GM08714 (cell line): ENCODE results near the gene DOCK1.
"Not testable (repeated sequence)": the region's sequence is repeated elsewhere in the genome, so short reads cannot be mapped to it uniquely, and the experiment has no call there.

Experiments
- H3K4me3 ChIP-seq: fragments of 200-500 bp; sonication (Bioruptor generic); 2 replicates; pipeline ENCODE4 v1.5.1; 2014; ENCODE audit warnings: mild to moderate bottlenecking, low read length, inconsistent platforms
- ZNF274 ChIP-seq: IDR thresholded peaks from 2 replicates; pipeline ENCODE4 v1.6.1; 2012; ENCODE audit warnings: mild to moderate bottlenecking, low read depth, low read length

DOCK1 gene

DNA sequence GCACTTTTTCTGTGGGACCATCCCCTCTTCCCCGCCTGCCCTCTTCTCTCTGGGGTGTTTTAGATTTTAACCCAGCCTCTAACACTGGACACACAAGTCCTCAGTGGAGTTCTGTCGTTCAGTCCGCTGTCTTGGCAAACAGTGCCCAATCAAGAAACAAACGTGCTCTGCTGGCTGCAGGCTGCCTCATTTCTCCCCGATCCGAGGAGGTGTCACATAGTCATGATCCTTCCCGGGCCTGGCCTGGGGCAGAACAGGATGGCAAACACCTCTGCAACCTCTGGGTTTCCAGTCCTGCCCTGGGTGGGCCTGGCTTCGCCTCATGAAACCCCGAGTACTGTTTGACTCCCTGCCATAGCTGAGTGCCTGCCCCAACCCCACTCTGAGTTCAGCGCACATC lies 402.1 kb downstream of the DOCK1 start:
- H3K4me3 ChIP-seq, result no peak overlapping the region
- TF ChIP-seq ZNF274, result no peak

DNA sequence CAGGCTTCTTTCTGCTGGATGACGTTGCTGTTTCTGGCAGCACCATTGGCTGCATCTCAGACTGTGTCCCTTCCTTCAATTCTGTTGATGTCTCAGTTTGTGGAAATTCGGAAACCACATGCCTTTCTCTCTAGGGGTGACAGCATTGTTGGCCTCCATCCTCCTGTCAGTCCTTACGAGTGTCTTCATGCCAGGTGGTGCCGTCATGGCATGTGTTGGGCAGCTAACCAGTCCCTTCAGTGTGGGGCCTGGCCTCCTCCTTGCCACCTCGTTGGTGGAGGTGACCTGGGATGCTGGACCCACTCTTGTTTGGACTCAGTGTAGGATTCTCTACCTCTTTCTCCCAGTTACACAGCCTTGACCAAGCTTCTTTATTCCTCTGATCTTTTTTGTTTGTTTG lies 402.8 kb downstream of the DOCK1 start:
- H3K4me3 ChIP-seq, result no peak overlapping the region
- TF ChIP-seq ZNF274, result no peak

DNA sequence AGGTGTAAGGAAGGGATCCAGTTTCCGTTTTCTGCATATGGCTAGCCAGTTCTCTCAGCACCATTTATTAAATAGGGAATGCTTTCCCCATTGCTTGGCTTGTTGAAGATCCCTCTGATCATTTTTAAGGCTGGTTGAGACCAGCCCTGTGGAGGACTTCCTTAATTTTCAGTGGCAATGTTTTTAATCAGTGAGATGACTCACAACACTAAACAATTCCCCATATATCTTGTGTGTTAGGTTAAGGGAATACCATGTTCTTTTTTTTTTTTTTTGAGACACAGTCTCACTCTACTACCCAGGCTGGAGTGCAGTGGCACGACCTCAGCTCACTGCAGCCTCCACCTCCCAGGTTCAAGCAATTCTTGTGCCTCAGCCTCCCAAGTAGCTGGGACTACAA lies 404.4 kb downstream of the DOCK1 start:
- H3K4me3 ChIP-seq, result not testable (repeated sequence)

GRCh38 chr10:127310430-127310829 lies 405.2 kb downstream of the DOCK1 start:
- no peak for TF ChIP-seq ZNF274
- H3K4me3 ChIP-seq, result no peak overlapping the region

- TF ChIP-seq ZNF274, result no peak
- H3K4me3 ChIP-seq, result no peak overlapping the region
These were observed 405.7 kb downstream of the DOCK1 start for GRCh38 chr10:127310923-127311322.

DNA sequence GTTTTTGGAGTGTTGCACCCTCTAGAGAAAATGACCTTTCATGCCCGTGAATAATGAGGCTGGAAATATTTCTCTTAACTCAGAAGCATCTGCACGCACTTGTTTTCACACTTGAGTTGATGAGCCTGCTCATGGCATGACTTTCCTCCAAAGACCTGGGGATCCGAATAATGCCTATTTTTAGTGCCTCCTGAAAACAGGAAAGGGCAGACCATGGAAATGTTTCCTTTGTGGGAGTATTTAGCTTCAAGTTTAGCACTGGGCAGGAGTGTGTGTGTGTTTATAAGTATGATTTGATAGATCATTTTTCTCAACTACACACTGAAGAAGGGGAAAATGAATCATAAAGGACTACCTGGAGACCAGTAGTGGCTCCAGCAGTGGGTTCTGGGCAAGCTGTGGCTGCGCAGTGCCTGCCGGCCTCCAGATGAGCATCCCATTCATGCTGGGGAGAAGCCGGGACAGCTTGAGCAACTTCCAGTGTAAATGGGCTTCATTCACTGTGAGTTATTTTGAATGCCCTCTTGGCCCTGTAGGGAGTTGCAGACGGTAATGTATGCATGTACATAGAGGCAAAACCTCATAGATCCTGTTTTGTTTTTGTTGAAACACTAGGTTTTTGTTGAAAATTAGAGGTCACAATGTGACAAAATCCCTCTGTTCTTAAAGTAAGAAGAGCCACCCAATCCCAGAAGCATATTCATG lies 408.9 kb downstream of the DOCK1 start:
- H3K4me3 ChIP-seq, result no peak overlapping the region
- TF ChIP-seq ZNF274, result no peak

- H3K4me3 ChIP-seq, result no peak overlapping the region
- no peak for TF ChIP-seq ZNF274
These were observed 409.6 kb downstream of the DOCK1 start for GRCh38 chr10:127314797-127315196.

GRCh38 chr10:127315888-127316287 lies 410.7 kb downstream of the DOCK1 start:
- H3K4me3 ChIP-seq, result no peak overlapping the region
- TF ChIP-seq ZNF274, result no peak

- no peak for TF ChIP-seq ZNF274
These were observed 413.2 kb downstream of the DOCK1 start for GRCh38 chr10:127318396-127318795.

GRCh38 chr10:127319271-127319670 lies 414.0 kb downstream of the DOCK1 start:
- H3K4me3 ChIP-seq, result no peak overlapping the region
- TF ChIP-seq ZNF274, result no peak

More at GRCh38 chr10:127318396-127318795, 413.2 kb downstream of the DOCK1 start:
- H3K4me3 ChIP-seq, result no peak overlapping the region

- no peak for TF ChIP-seq ZNF274
These were observed 414.5 kb downstream of the DOCK1 start for GRCh38 chr10:127319691-127320090.

DNA sequence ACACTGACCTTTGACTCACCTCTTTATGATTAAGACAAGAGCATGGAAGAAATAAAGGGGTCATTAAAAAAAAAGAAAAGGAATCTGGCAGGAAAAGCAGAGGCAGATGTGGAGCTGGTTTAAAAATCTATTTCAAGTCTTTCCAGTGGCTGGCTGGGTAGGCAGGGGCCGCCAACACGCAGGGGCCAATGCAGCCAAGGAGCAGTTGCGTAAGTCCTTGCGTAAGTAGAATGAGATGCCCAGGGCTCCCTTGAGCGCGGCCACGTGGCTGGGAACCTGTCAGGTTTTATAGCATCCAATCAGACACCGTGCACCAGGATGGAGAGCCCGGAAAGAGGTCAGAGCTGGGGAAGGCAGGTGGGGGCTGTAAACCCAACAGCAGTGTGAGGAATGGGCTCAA lies 414.9 kb downstream of the DOCK1 start:
- no peak for TF ChIP-seq ZNF274
- H3K4me3 ChIP-seq, result no peak overlapping the region

More at GRCh38 chr10:127319691-127320090, 414.5 kb downstream of the DOCK1 start:
- no peak overlapping the region for H3K4me3 ChIP-seq

DNA sequence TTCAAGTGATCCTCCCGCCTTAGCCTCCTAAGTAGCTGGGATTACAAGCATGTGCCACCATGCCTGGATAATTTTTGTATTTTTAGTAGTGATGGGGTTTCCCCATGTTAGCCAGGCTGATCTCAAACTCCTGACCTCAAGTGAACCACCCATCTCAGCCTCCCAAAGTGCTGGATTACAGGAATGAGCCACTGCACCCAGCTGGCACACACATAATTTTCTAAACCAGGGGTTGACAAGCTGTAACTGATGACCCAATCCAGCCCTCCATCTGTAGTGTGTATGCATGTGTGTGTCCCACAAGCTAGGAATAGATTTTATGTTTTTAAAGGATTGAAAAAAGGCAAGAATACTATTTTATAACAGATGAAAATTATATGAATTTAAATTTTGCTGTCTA lies 417.1 kb downstream of the DOCK1 start:
- TF ChIP-seq ZNF274, result no peak
- H3K4me3 ChIP-seq, result no peak overlapping the region

- no peak overlapping the region for H3K4me3 ChIP-seq
- TF ChIP-seq ZNF274, result no peak
These were observed 420.3 kb downstream of the DOCK1 start for GRCh38 chr10:127325506-127325905.

- no peak overlapping the region for H3K4me3 ChIP-seq
- no peak for TF ChIP-seq ZNF274
These were observed 421.7 kb downstream of the DOCK1 start for GRCh38 chr10:127326883-127327282.

DNA sequence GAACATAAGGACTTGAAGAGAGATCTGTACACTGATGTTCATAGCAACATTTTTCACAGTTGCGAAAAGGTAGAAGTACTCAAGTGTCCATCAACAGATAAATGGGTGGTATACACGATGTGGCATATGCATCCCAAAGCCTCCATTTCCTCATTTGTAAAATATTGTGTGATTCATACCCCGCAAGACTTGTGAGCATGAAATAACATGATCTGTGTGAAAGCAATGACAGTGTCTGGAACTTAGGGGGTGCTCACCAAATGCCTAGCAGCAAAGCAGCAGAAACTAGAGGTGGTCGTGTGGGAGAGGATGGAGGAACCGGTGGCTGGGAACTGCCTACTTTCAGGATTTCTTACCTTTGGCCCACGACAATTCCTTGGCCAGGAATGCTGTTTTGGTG lies 426.5 kb downstream of the DOCK1 start:
- TF ChIP-seq ZNF274, result no peak
- H3K4me3 ChIP-seq, result no peak overlapping the region
